H1 (cell line): ENCODE data around the gene CAP1. TPM values are rescaled to one million over a fixed set of nuclear protein-coding genes. Genes with fewer than 3 reads are reported as not detected.

Experiments used
- CTCF ChIA-PET: fragments of 300-600 bp; sonication (Branson Sonifier 250); formaldehyde crosslinking; loops from one replicate; lab custom pipeline; 2021; ENCODE audit not compliant: partially characterized antibody; lab: Charles Lee
- POLR2A ChIA-PET: fragments of 300-600 bp; sonication (Branson Sonifier 250); formaldehyde crosslinking; loops from one replicate; lab custom pipeline; 2021; ENCODE audit warnings: inconsistent platforms; ENCODE audit not compliant: partially characterized antibody; lab: Charles Lee
- DNase-seq, 2 experiments: peaks; one replicate each; pipeline versions ENCODE4 v3.0.0 to v3.0.0-alpha.2; 2010 to 2022; ENCODE audit warnings: low spot score in 2 of 2, low read depth in 1 of 2, mixed read lengths in 1 of 2
- FAIRE-seq: peaks from 2 replicates; lab custom pipeline; 2011; peaks lifted over from hg19 to GRCh38; lab: Jason Lieb, UNC
- H2AFZ ChIP-seq: 2 replicates; pipeline ENCODE4 v1.8.1; 2012; ENCODE audit warnings: low read length, inconsistent platforms
- H2AK5ac ChIP-seq: 2 replicates; pipeline ENCODE4 v1.6.1; 2013; ENCODE audit warnings: low read depth, low read length
- H2BK120ac ChIP-seq: replicated peaks from 2 replicates; pipeline ENCODE3; 2013; ENCODE audit warnings: low read depth, low read length, inconsistent platforms
- H2BK12ac ChIP-seq: 2 replicates; pipeline ENCODE4 v1.6.1; 2013; ENCODE audit warnings: low read depth, low read length
- H2BK15ac ChIP-seq: 2 replicates; pipeline ENCODE4 v1.6.1; 2013; ENCODE audit warnings: low read length
- H2BK20ac ChIP-seq: 2 replicates; pipeline ENCODE4 v1.6.1; 2013; ENCODE audit warnings: low read length
- H2BK5ac ChIP-seq: 2 replicates; pipeline ENCODE4 v1.6.1; 2013; ENCODE audit warnings: low read depth, low read length
- H3K14ac ChIP-seq: 2 replicates; pipeline ENCODE4 v1.6.1; 2013; ENCODE audit warnings: inconsistent platforms; ENCODE audit not compliant: insufficient read length
- H3K18ac ChIP-seq: 2 replicates; pipeline ENCODE4 v1.6.1; 2013; ENCODE audit warnings: low read length; ENCODE audit errors: extremely low read depth
- H3K23ac ChIP-seq: 2 replicates; pipeline ENCODE4 v1.6.1; 2013; ENCODE audit warnings: inconsistent platforms; ENCODE audit not compliant: insufficient read length
- H3K23me2 ChIP-seq: 2 replicates; pipeline ENCODE4 v1.6.1; 2013; ENCODE audit warnings: low read depth, low read length
- H3K27ac ChIP-seq: 2 replicates; pipeline ENCODE4 v1.6.1; 2011; ENCODE audit warnings: low read depth, low read length, inconsistent platforms
- H3K27me3 ChIP-seq, 4 experiments: replicated peaks in 1 of 4; 1 replicate in 1 of 4; 2 replicates in 3 of 4; pipeline versions ENCODE4 v1.6.1 to v1.8.1; 2011 to 2013; ENCODE audit warnings: low read length in 3 of 4, mild to moderate bottlenecking in 3 of 4, inconsistent platforms in 2 of 4, mixed read lengths in 2 of 4, moderate library complexity in 1 of 4; ENCODE audit not compliant: control insufficient read depth in 3 of 4, insufficient read depth in 3 of 4; ENCODE audit errors: extremely low read depth in 1 of 4
- H3K36me3 ChIP-seq, 4 experiments: 2 replicates each; pipeline versions ENCODE4 v1.6.1 to v1.8.1; 2011 to 2013; ENCODE audit warnings: mild to moderate bottlenecking in 4 of 4, low read length in 3 of 4, moderate library complexity in 2 of 4, control low read depth in 1 of 4, inconsistent platforms in 1 of 4; ENCODE audit not compliant: insufficient read depth in 4 of 4, control insufficient read depth in 2 of 4
- H3K4ac ChIP-seq: replicated peaks from 2 replicates; pipeline ENCODE3; 2013; ENCODE audit warnings: low read length, low read depth, mixed read lengths, inconsistent platforms; ENCODE audit not compliant: insufficient read length
- H3K4me1 ChIP-seq, 4 experiments: replicated peaks in 1 of 4; 1 replicate in 1 of 4; 2 replicates in 3 of 4; pipeline versions ENCODE4 v1.6.1 to v1.8.1; 2011 to 2013; ENCODE audit warnings: low read length in 3 of 4, inconsistent platforms in 2 of 4, mixed read lengths in 1 of 4; ENCODE audit not compliant: insufficient read depth in 4 of 4, control insufficient read depth in 3 of 4
- H3K4me2 ChIP-seq, 2 experiments: 2 replicates each; pipeline versions ENCODE4 v1.6.1 to v1.8.1; 2011 to 2013; ENCODE audit warnings: low read depth in 2 of 2, low read length in 2 of 2, control low read depth in 1 of 2, inconsistent platforms in 1 of 2, mild to moderate bottlenecking in 1 of 2; ENCODE audit not compliant: insufficient read depth in 1 of 2
- H3K4me3 ChIP-seq, 4 experiments: fragments of 200-600, 300-600 bp in 1 of 4; sonication (generic), shearing (Covaris generic), sonication (Bioruptor Twin) in 1 of 4; 2 replicates each; pipeline versions ENCODE4 v1.5.1 to v1.8.1; 2011 to 2016; ENCODE audit warnings: low read length in 4 of 4, low read depth in 3 of 4, control low read depth in 2 of 4, inconsistent platforms in 2 of 4, mild to moderate bottlenecking in 2 of 4, mixed read lengths in 1 of 4, moderate library complexity in 1 of 4; ENCODE audit not compliant: insufficient read depth in 2 of 4; ENCODE audit errors: extremely low read depth in 1 of 4
- H3K56ac ChIP-seq: replicated peaks from 2 replicates; pipeline ENCODE3; 2013; ENCODE audit warnings: low read depth, mild to moderate bottlenecking, mixed read lengths, low read length, inconsistent platforms; ENCODE audit not compliant: insufficient read length
- H3K79me1 ChIP-seq: 2 replicates; pipeline ENCODE4 v1.6.1; 2013; ENCODE audit warnings: low read depth, low read length, control low read depth
- H3K79me2 ChIP-seq, 2 experiments: 2 replicates each; pipeline versions ENCODE4 v1.6.1 to v1.8.1; 2012 to 2013; ENCODE audit warnings: low read length in 2 of 2, mild to moderate bottlenecking in 2 of 2, inconsistent platforms in 1 of 2; ENCODE audit not compliant: insufficient read depth in 2 of 2, control insufficient read depth in 1 of 2
- H3K9ac ChIP-seq, 4 experiments: replicated peaks in 1 of 4; 1 replicate in 1 of 4; 2 replicates in 3 of 4; pipeline versions ENCODE4 v1.6.1 to v1.8.1; 2011 to 2013; ENCODE audit warnings: low read depth in 3 of 4, low read length in 3 of 4, control low read depth in 2 of 4, mild to moderate bottlenecking in 2 of 4, moderate library complexity in 2 of 4, inconsistent platforms in 1 of 4; ENCODE audit errors: extremely low read depth in 1 of 4
- H3K9me3 ChIP-seq, 2 experiments: 2 replicates each; pipeline versions ENCODE4 v1.6.1 to v1.8.1; 2012 to 2013; ENCODE audit warnings: mild to moderate bottlenecking in 2 of 2, moderate library complexity in 2 of 2, control low read depth in 1 of 2, inconsistent platforms in 1 of 2, low read depth in 1 of 2, low read length in 1 of 2, mixed read lengths in 1 of 2; ENCODE audit not compliant: insufficient read depth in 2 of 2
- H4K20me1 ChIP-seq, 2 experiments: replicated peaks in 1 of 2; 2 replicates each; pipeline versions ENCODE3 to v1.8.1; 2011 to 2013; ENCODE audit warnings: inconsistent platforms in 2 of 2, low read length in 2 of 2, mild to moderate bottlenecking in 1 of 2; ENCODE audit not compliant: insufficient read depth in 2 of 2, control insufficient read depth in 1 of 2
- H4K5ac ChIP-seq: 2 replicates; pipeline ENCODE4 v1.6.1; 2013; ENCODE audit warnings: low read length, low read depth, mixed read lengths, inconsistent platforms; ENCODE audit not compliant: insufficient read length
- H4K8ac ChIP-seq: 2 replicates; pipeline ENCODE4 v1.8.0; 2013; ENCODE audit warnings: mild to moderate bottlenecking, moderate library complexity, low read length, inconsistent platforms; ENCODE audit not compliant: insufficient read depth; ENCODE audit errors: extremely low read depth
- H4K91ac ChIP-seq: replicated peaks from 2 replicates; pipeline ENCODE3; 2013; ENCODE audit warnings: low read length, mixed read lengths, inconsistent platforms; ENCODE audit not compliant: insufficient read length
- BRCA1 ChIP-seq: IDR thresholded peaks from 2 replicates; pipeline ENCODE4 v1.6.1; 2012; ENCODE audit warnings: low read depth, low read length, improper control_type of control experiment
- CHD2 ChIP-seq: IDR thresholded peaks from 2 replicates; pipeline ENCODE4 v1.6.1; 2012; ENCODE audit warnings: low read length, improper control_type of control experiment
- CTBP2 ChIP-seq: IDR thresholded peaks from 2 replicates; pipeline ENCODE4 v1.7.0; 2011; ENCODE audit warnings: borderline replicate concordance, mild to moderate bottlenecking, moderate library complexity, mixed read lengths, low read length; ENCODE audit not compliant: insufficient read depth, insufficient read length
- HDAC2 ChIP-seq, 2 experiments: fragments of 300-600 bp in 1 of 2; sonication (generic) in 1 of 2; IDR thresholded peaks; 2 replicates each; pipeline ENCODE4 v1.6.1; 2011 to 2012; ENCODE audit warnings: low read depth in 2 of 2, low read length in 2 of 2, mild to moderate bottlenecking in 2 of 2, moderate library complexity in 2 of 2, borderline replicate concordance in 1 of 2, inconsistent platforms in 1 of 2
- NANOG ChIP-seq: IDR thresholded peaks from 2 replicates; pipeline ENCODE4 v1.6.1; 2011; ENCODE audit warnings: low read length, low read depth, mild to moderate bottlenecking, inconsistent platforms; ENCODE audit not compliant: insufficient read depth, poor library complexity, severe bottlenecking
- POU5F1 ChIP-seq: IDR thresholded peaks from 2 replicates; pipeline ENCODE4 v1.6.1; 2011; ENCODE audit warnings: low read depth, mild to moderate bottlenecking, low read length, moderate library complexity
- RBBP5 ChIP-seq: IDR thresholded peaks from 2 replicates; pipeline ENCODE4 v1.7.1; 2012; ENCODE audit warnings: low read depth, mild to moderate bottlenecking, inconsistent platforms, low read length, moderate library complexity, borderline replicate concordance
- RFX5 ChIP-seq: IDR thresholded peaks from 2 replicates; pipeline ENCODE4 v1.6.1; 2011; ENCODE audit warnings: low read depth, low read length, improper control_type of control experiment, borderline replicate concordance
- SIX5 ChIP-seq: IDR thresholded peaks from 2 replicates; pipeline ENCODE4 v1.6.1; 2011; ENCODE audit warnings: mild to moderate bottlenecking, low read depth, low read length
- SP4 ChIP-seq: IDR thresholded peaks from 2 replicates; pipeline ENCODE4 v1.6.1; 2012; ENCODE audit warnings: low read length, inconsistent platforms
- SRF ChIP-seq: IDR thresholded peaks from 2 replicates; pipeline ENCODE4 v1.6.1; 2011; ENCODE audit warnings: mild to moderate bottlenecking, low read depth, low read length, moderate library complexity
- TBP ChIP-seq: IDR thresholded peaks from 2 replicates; pipeline ENCODE4 v1.6.1; 2011; ENCODE audit warnings: low read depth, low read length, improper control_type of control experiment
- YY1 ChIP-seq: IDR thresholded peaks from 2 replicates; pipeline ENCODE4 v1.6.1; 2011; ENCODE audit warnings: low read depth, mild to moderate bottlenecking, low read length
- ZNF274 ChIP-seq: IDR thresholded peaks from 2 replicates; pipeline ENCODE4 v1.7.0; 2012; ENCODE audit warnings: low read length, borderline replicate concordance; ENCODE audit errors: extremely low read depth
- WGBS, 2 experiments: shearing (Covaris generic) in 1 of 2; methylation state at CpG; one replicate each; pipeline versions ENCODE4 v1.1.6 to v1.1.7; 2013 to 2015; ENCODE audit warnings: low lambda C conversion rate in 2 of 2, mixed read lengths in 2 of 2, inconsistent platforms in 1 of 2, low coverage in 1 of 2, missing lambda C conversion rate in 1 of 2; ENCODE audit not compliant: insufficient replicate concordance in 2 of 2, insufficient coverage in 1 of 2, insufficient read length in 1 of 2; ENCODE audit errors: extremely low coverage in 1 of 2, missing lambda C conversion rate in 1 of 2; 5-methylcytosine and 5-hydroxymethylcytosine counted together
- polyA plus RNA-seq, 7 experiments: library from polyadenylated mRNA; depleted of rRNA in 3 of 7; stranded (reverse) in 5 of 7; unstranded in 2 of 7; fragments of >200 nt in 5 of 7; fragments of 200-250 nt in 2 of 7; gene quantifications; 1 replicate in 5 of 7; 2 replicates in 1 of 7; 4 replicates in 1 of 7; pipeline versions ENCODE4 v1.2.1 to v1.2.3, GENCODE V29; 2011 to 2013; ENCODE audit warnings: missing spikeins in 2 of 7, mixed read lengths in 2 of 7
- total RNA-seq: library from RNA; stranded (reverse); fragmentation: NEBNext Ultra II Directional; extraction: Animal tissue kit (Norgen Biotek cat#: 25700); gene quantifications from 2 replicates; pipeline ENCODE4 v1.2.1, GENCODE V29; 2021

CAP1 gene
- total and polyA plus RNA-seq, 2 of the 8 experiments (the other 6 are each of a cell fraction or from before 2014, with no cell fraction given), result 140 to 295 TPM

GRCh38 chr1:40045182-40045581 lies 4.7 kb downstream of the CAP1 start:
- H3K4ac ChIP-seq, result no peak overlapping the region
- no peaks in the 10 kb centered on the region for H3K27me3 ChIP-seq
- peaks cover 0 to 19% of the 10 kb centered on the region in 2 experiments for H4K20me1 ChIP-seq
- no peak overlapping the region for H3K4me3 ChIP-seq
- POLR2A ChIA-PET, result interaction anchor here (0.9 kb wide), 3 partner anchors 11 to 144 kb away, joined by 3 to 4 read pairs (median 3); no protein-coding TSS in a partner anchor
- CTCF ChIA-PET, result interaction anchor here (1.1 to 1.5 kb wide), 2 partner anchors 13 to 246 kb away, joined by 3 to 5 read pairs; no protein-coding TSS in a partner anchor
- no peak overlapping the region for H3K9ac ChIP-seq
- H3K79me2 ChIP-seq, result peaks cover 26 to 90% of the 10 kb centered on the region in 2 experiments
- H4K8ac ChIP-seq, result no peak overlapping the region
- no peak overlapping the region for H3K27ac ChIP-seq
- no peak overlapping the region for H2BK15ac ChIP-seq
- H2BK12ac ChIP-seq, result no peak overlapping the region
- no peak overlapping the region for H3K56ac ChIP-seq
- FAIRE-seq (no peak), DNase-seq (no peak)
- H4K91ac ChIP-seq, result no peak overlapping the region
- H3K23me2 ChIP-seq, result peaks cover under 1% of the 10 kb centered on the region; the same call in 1 of the 2 replicates
- no peak overlapping the region for H2BK5ac ChIP-seq
- no peak overlapping the region for H3K4me2 ChIP-seq
- WGBS, 2 experiments, result 92% methylated on average over 4 of the region's 4 CpGs; no CpG with 5 or more reads in 1 of the 2 experiments
- H4K5ac ChIP-seq, result no peak overlapping the region
- H3K36me3 ChIP-seq, result peaks cover 0 to 4% (median 2%) of the 10 kb centered on the region in 4 experiments; a peak in 2 of 8 replicates
- no peak overlapping the region for H3K14ac ChIP-seq
- H2BK120ac ChIP-seq, result no peak overlapping the region
- H2AK5ac ChIP-seq, result no peak overlapping the region
- no peak overlapping the region for H3K18ac ChIP-seq
- no peaks in the 10 kb centered on the region; a peak in 1 of 7 replicates for H3K4me1 ChIP-seq
- no peak overlapping the region for H2AFZ ChIP-seq
- no peak overlapping the region for H2BK20ac ChIP-seq
- peaks cover 5% of the 10 kb centered on the region for H3K79me1 ChIP-seq
- H3K23ac ChIP-seq, result no peak overlapping the region
- no peaks in the 10 kb centered on the region for H3K9me3 ChIP-seq
- TF ChIP-seq CTBP2 (no peak), NANOG (no peak), RFX5 (no peak), ZNF274 (no peak), SRF (no peak), TBP (no peak), POU5F1 (no peak), CHD2 (no peak), SIX5 (no peak), RBBP5 (no peak), YY1 (no peak), SP4 (no peak), BRCA1 (no peak), HDAC2 (IDR thresholded peaks at IDR 0.05; ENCODE audit: borderline replicate concordance in 1 of 2, low read depth in 2 of 2, low read length in 2 of 2) (no peak)
